GM12891 (cell line): Measurements from ENCODE around the gene L2HGDH.

ENCODE experiments used
- PAX5 ChIP-seq: IDR thresholded peaks from 2 replicates; pipeline ENCODE4 v1.6.1; 2011; ENCODE audit warnings: low read length, moderate library complexity, mild to moderate bottlenecking; ENCODE audit not compliant: insufficient read depth, severe bottlenecking
- POLR2A ChIP-seq: IDR thresholded peaks from 2 replicates; pipeline ENCODE4 v1.6.1; 2011; ENCODE audit warnings: low read depth, low read length, control low read depth
- POLR2AphosphoS5 ChIP-seq: IDR thresholded peaks from 2 replicates; pipeline ENCODE4 v1.6.1; 2011; ENCODE audit warnings: low read depth, low read length, control low read depth
- POU2F2 ChIP-seq: IDR thresholded peaks from 2 replicates; pipeline ENCODE4 v1.6.1; 2011; ENCODE audit warnings: low read depth, mild to moderate bottlenecking, control low read depth, low read length, moderate library complexity
- SPI1 ChIP-seq: IDR thresholded peaks from 2 replicates; pipeline ENCODE4 v1.6.1; 2011; ENCODE audit warnings: low read depth, low read length, control low read depth
- TAF1 ChIP-seq: IDR thresholded peaks from 2 replicates; pipeline ENCODE4 v1.6.1; 2011; ENCODE audit warnings: low read depth, low read length, control low read depth

DNA sequence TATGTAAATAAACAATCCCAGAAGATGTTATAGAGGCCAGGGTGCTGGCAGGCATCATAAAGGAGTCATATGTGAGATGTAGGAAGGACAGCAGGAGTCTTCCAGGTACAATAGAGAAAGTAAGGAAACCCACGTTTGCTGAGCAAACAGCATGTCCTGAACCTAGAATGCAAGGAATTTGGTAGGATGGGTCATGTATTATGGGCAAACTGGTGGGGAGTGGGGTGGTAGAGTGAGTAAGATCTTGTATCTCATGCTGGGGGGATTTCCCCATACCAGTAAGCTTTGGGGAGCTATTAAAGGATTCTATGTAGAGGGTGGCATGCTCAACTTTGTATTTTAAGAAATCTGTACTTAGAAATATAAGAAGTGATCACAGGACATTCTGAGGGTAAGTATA, 43.7 kb upstream of the L2HGDH start:
- no peak for TF ChIP-seq POLR2AphosphoS5
- no peak for TF ChIP-seq TAF1
- TF ChIP-seq POLR2A: no peak
- no peak for TF ChIP-seq SPI1
- no peak for TF ChIP-seq PAX5
- no peak for TF ChIP-seq POU2F2
